ENCODE data around the gene MCU. TPM values are rescaled to one million over a fixed set of nuclear protein-coding genes. Genes with fewer than 3 reads are reported as not detected.

MCU gene
- total and polyA plus RNA-seq, 2 of the 4 experiments (the other 2 are of a cell fraction): 36.2 to 36.7 TPM

DNA sequence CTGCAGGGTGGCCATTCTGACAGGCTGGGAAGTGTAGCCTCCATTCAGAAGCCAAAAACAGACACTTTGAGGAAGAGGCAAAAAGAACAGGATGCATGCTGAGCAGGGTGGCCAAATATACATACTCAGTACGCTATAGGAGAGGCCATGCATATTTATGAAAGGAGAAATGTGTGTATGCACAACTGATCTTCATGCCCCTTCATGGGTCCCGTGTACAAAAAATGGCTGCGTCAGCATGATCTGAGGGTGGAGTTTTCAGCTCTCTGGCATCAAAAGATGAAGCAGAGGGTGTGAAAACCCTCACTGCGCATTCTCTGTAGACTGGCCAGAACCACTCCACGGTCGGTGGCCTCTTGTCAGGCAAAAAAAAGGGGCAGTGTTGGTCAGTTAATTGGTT is 166.1 kb downstream of the MCU start:
- H3K79me1 ChIP-seq (ENCODE audit: low read depth in 1 of 2, low read length in 2 of 2): peaks cover 5 to 6% of the 10 kb centered on the region in 2 experiments; a peak in 3 of 4 replicates
- no peak overlapping the region for H4K8ac ChIP-seq (ENCODE audit: low read depth in 2 of 2, low read length in 2 of 2)
- in situ Hi-C loops (cut with MboI; ENCODE audit: low sequenced_read_pairs) (no loop called here), dilution Hi-C loops (cut with HindIII; ENCODE audit: low sequenced_read_pairs, unreplicated experiment) (no loop called here), intact Hi-C loops (cut with micrococcal nuclease) (no loop called here)
- no peak for DNase-seq
- H2AFZ ChIP-seq (replicated peaks; ENCODE audit: low read length, poor library complexity): no peak overlapping the region
- no peak overlapping the region for H3K56ac ChIP-seq (ENCODE audit: extremely low read depth, insufficient read depth, low read length)
- no peaks in the 10 kb centered on the region for H4K20me1 ChIP-seq (ENCODE audit: insufficient read depth, low read length)
- H2AK5ac ChIP-seq (ENCODE audit: low read depth, low read length): no peak overlapping the region
- TF ChIP-seq MAFK (IDR thresholded peaks at IDR 0.05; ENCODE audit: low read depth, low read length) (no peak), FOS (IDR thresholded peaks at IDR 0.05; ENCODE audit: low read depth, low read length) (no peak), RAD21 (IDR thresholded peaks at IDR 0.05; ENCODE audit: low read length) (no peak), POLR2A (IDR thresholded peaks at IDR 0.05; ENCODE audit: low read depth, low read length) (no peak)
- TF ChIP-seq, protein P1, sequence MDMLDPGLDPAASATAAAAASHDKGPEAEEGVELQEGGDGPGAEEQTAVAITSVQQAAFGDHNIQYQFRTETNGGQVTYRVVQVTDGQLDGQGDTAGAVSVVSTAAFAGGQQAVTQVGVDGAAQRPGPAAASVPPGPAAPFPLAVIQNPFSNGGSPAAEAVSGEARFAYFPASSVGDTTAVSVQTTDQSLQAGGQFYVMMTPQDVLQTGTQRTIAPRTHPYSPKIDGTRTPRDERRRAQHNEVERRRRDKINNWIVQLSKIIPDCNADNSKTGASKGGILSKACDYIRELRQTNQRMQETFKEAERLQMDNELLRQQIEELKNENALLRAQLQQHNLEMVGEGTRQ (IDR thresholded peaks at IDR 0.05; ENCODE audit: low read depth, low read length): no peak
- H4K91ac ChIP-seq (ENCODE audit: insufficient read depth, low read depth, low read length): no peak overlapping the region
- no peaks in the 10 kb centered on the region for H3K9me3 ChIP-seq (ENCODE audit: control insufficient read depth, insufficient read depth, low read length)
- H3K36me3 ChIP-seq (ENCODE audit: control insufficient read depth, insufficient read depth, low read length): peaks cover 9% of the 10 kb centered on the region
- no peak overlapping the region for H2BK15ac ChIP-seq (ENCODE audit: low read depth, low read length)
- no peaks in the 10 kb centered on the region for H3K27me3 ChIP-seq (ENCODE audit: control insufficient read depth, insufficient read depth, low read length)
- no peak overlapping the region for H3K18ac ChIP-seq (ENCODE audit: low read depth, low read length)
- no peak overlapping the region for H2BK20ac ChIP-seq (ENCODE audit: low read depth, low read length)
- H3K14ac ChIP-seq (replicated peaks; ENCODE audit: low read depth, low read length): no peak overlapping the region
- no peak overlapping the region for H2BK120ac ChIP-seq (ENCODE audit: low read depth, low read length)
- POLR2A ChIA-PET (ENCODE audit: unreplicated experiment): no interaction called here
- BruUV-seq (replicated peaks): no TSS peak
- H3K4ac ChIP-seq (ENCODE audit: low read depth, low read length): no peak overlapping the region
- H2BK5ac ChIP-seq (ENCODE audit: low read depth, low read length, poor library complexity, severe bottlenecking): no peak overlapping the region
- no peak overlapping the region for H3K23ac ChIP-seq (ENCODE audit: low read depth, low read length)
- ATAC-seq (ENCODE audit: low read depth): no peak
- H3K4me2 ChIP-seq (ENCODE audit: low read depth, low read length): no peak overlapping the region
- no peak overlapping the region for H3K9ac ChIP-seq (ENCODE audit: low read depth, low read length)
- CTCF ChIA-PET: no interaction called here
- H3K27ac ChIP-seq (ENCODE audit: insufficient read depth, low read length): no peak overlapping the region
- H2AK9ac ChIP-seq (replicated peaks; ENCODE audit: low read depth, low read length, poor library complexity): no peak overlapping the region
- H3K4me3 ChIP-seq (ENCODE audit: insufficient read depth, low read depth, low read length): no peak overlapping the region
- no peaks in the 10 kb centered on the region for H3K4me1 ChIP-seq (ENCODE audit: control insufficient read depth, insufficient read depth, low read length)
- 96% methylated on average over 4 of the region's 6 CpGs; no CpG with 5 or more reads in 1 of the 2 experiments for WGBS, 2 experiments (ENCODE audit: extremely low coverage in 2 of 2, insufficient read length in 1 of 2)
- no peak overlapping the region for H4K5ac ChIP-seq (ENCODE audit: low read depth, low read length)
- H3K9me1 ChIP-seq (ENCODE audit: insufficient read depth, low read length): no peaks in the 10 kb centered on the region

Measured in IMR-90 (cell line).